Lung (tissue), 16 donors: ENCODE measurements around the gene GIPC3. TPM values are rescaled to one million over a fixed set of nuclear protein-coding genes. Genes with fewer than 3 reads are reported as not detected.

Experiments
- ATAC-seq: fragments of 200-7000 bp; cut with Tn5 transposase; one replicate; pipeline ENCODE4 v1.9.1; 2020; ENCODE audit warnings: moderate number of reproducible peaks; ENCODE audit not compliant: insufficient read depth, low FRiP score
- DNase-seq, 3 donors: peaks; one replicate each; pipeline ENCODE4 v3.0.0-alpha.2; 2013 to 2017
- H3K27ac ChIP-seq, 2 donors: one replicate each; pipeline ENCODE4 v1.5.1; 2013; ENCODE audit warnings: mild to moderate bottlenecking in 2 of 2, moderate library complexity in 2 of 2, control low read depth in 1 of 2, inconsistent platforms in 1 of 2, low read depth in 1 of 2, low read length in 1 of 2
- H3K27me3 ChIP-seq, 3 donors: one replicate each; pipeline ENCODE4 v1.5.1; 2013; ENCODE audit warnings: low read length in 2 of 3; ENCODE audit not compliant: control insufficient read depth in 3 of 3, insufficient read depth in 3 of 3
- H3K36me3 ChIP-seq, 4 donors: one replicate each; pipeline ENCODE4 v1.5.1; 2013; ENCODE audit warnings: low read length in 4 of 4, mild to moderate bottlenecking in 1 of 4, moderate library complexity in 1 of 4; ENCODE audit not compliant: control insufficient read depth in 4 of 4, insufficient read depth in 4 of 4
- H3K4me1 ChIP-seq, 5 donors: one replicate each; pipeline ENCODE4 v1.5.1; 2013; ENCODE audit warnings: low read length in 5 of 5, mild to moderate bottlenecking in 2 of 5, moderate library complexity in 1 of 5; ENCODE audit not compliant: control insufficient read depth in 5 of 5, insufficient read depth in 5 of 5
- H3K4me3 ChIP-seq: one replicate; pipeline ENCODE4 v1.5.1; 2013; ENCODE audit warnings: mild to moderate bottlenecking, control low read depth, moderate library complexity
- H3K9ac ChIP-seq, 2 donors: one replicate each; pipeline ENCODE4 v1.5.1; 2013; ENCODE audit warnings: low read length in 2 of 2, control low read depth in 1 of 2; ENCODE audit not compliant: insufficient read depth in 1 of 2
- H3K9me3 ChIP-seq, 4 donors: one replicate each; pipeline ENCODE4 v1.5.1; 2013; ENCODE audit warnings: low read length in 3 of 4, mild to moderate bottlenecking in 1 of 4, moderate library complexity in 1 of 4; ENCODE audit not compliant: control insufficient read depth in 4 of 4, insufficient read depth in 3 of 4
- WGBS, 2 donors: extraction: QIAGEN DNeasy Blood & Tissue Kit; methylation state at CpG; one replicate each; pipeline ENCODE4 v1.1.7; 2013; 5-methylcytosine and 5-hydroxymethylcytosine counted together
- long read RNA-seq, 5 donors: transcript quantifications; one replicate each; lab custom pipeline, GENCODE V29; 2026
- polyA plus RNA-seq, 2 donors: library from polyadenylated mRNA; stranded (reverse); fragments of 200-250 nt; gene quantifications; one replicate each; pipeline ENCODE4 v1.2.1, GENCODE V29; 2013
- total RNA-seq, 2 donors: library from RNA; depleted of rRNA in 1 of 2; stranded (reverse); fragments of >200 nt in 1 of 2; gene quantifications; one replicate each; pipeline ENCODE4 v1.2.1, GENCODE V29; 2014 to 2021
- TF ChIP-seq, protein P1 (sequence below): IDR thresholded peaks from 2 replicates; pipeline ENCODE4 v1.5.1; 2012; ENCODE audit warnings: mild to moderate bottlenecking; ENCODE audit errors: control extremely low read depth, extremely low read depth
- donor health status: control.
- donor health status: control.
- donor health status: Bipolar disorder and iron deficiency.
- donor health status: healthy.
- donor health status: DM: yes; HTN: yes; CAD: no.

Gene GIPC3, protein sequence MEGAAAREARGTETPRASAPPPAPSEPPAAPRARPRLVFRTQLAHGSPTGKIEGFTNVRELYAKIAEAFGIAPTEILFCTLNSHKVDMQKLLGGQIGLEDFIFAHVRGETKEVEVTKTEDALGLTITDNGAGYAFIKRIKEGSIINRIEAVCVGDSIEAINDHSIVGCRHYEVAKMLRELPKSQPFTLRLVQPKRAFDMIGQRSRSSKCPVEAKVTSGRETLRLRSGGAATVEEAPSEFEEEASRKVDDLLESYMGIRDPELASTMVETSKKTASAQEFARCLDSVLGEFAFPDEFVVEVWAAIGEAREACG
- total RNA-seq (1 to 10 TPM; 1.9 to 2.1 TPM), polyA plus RNA-seq (1 to 10 TPM; 1.6 to 1.8 TPM)
- long read RNA-seq, donor 1: 0 reads
- long read RNA-seq, donor 2: 0 reads
- long read RNA-seq, donor 3: 0 reads
- long read RNA-seq, donor 4, full-length matches to known transcripts: 1 of 1 reads
- long read RNA-seq, donor 4, partial matches to known transcripts: 0 of 1 reads
- long read RNA-seq, donor 4, other reads (novel, unspliced or antisense): 0 of 1 reads
- long read RNA-seq, donor 5, full-length matches to known transcripts: 1 of 1 reads
- long read RNA-seq, donor 5, partial matches to known transcripts: 0 of 1 reads
- long read RNA-seq, donor 5, other reads (novel, unspliced or antisense): 0 of 1 reads

DNA sequence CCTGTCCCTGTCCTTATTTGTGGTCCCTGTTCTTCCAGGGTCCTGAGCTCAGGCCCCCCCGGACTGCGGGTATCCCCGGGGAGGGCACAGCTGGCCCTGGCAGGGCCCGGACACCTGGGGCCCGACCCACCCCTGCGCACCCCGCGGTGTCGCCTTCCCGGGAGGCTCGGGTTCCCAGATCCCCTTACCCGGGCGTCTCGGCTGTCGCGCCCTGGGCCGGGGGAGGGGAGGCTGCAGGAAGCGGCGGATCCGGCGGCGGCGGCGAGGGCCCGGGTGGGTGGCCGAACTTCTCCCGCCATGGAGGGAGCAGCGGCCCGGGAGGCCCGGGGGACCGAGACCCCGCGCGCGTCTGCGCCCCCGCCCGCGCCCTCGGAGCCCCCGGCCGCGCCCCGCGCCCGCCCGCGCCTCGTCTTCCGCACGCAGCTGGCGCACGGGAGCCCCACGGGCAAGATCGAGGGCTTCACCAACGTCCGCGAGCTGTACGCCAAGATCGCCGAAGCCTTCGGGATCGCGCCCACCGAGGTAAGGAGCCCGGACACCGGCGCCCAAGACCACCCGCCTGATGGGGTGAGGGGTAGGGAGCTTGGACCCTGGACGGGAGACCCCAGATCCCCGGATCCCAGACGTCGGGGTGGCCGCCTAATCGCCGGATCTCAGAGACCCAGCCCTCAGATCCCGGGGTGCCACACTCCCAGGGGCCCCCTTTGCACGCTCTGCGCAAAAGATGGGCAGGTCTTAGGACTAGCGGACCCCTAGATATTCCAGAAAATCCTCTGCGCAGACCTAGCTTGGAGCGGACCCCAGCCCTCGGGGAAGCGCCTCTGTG is at the start of gene GIPC3:
TSS of gene GIPC3 (plus strand) at position 178 of the 826 bp plus-strand sequence. CDS start at position 298, 120 bp downstream.
- Histone ChIP-seq H3K27ac (no peak within 1 kb of the TSS), H3K4me1 (peaks cover 0 to 3% (median 0%) of the 10 kb centered on the region in 5 donors), H3K27me3 (peaks cover 0 to 9% (median 0%) of the 10 kb centered on the region in 3 donors), H3K4me3 (peak within 1 kb of the TSS; percentile 25), H3K9ac (no peak within 1 kb of the TSS), H3K36me3 (no peaks in the 10 kb centered on the region), H3K9me3 (no peaks in the 10 kb centered on the region)
- TF ChIP-seq, protein P1, sequence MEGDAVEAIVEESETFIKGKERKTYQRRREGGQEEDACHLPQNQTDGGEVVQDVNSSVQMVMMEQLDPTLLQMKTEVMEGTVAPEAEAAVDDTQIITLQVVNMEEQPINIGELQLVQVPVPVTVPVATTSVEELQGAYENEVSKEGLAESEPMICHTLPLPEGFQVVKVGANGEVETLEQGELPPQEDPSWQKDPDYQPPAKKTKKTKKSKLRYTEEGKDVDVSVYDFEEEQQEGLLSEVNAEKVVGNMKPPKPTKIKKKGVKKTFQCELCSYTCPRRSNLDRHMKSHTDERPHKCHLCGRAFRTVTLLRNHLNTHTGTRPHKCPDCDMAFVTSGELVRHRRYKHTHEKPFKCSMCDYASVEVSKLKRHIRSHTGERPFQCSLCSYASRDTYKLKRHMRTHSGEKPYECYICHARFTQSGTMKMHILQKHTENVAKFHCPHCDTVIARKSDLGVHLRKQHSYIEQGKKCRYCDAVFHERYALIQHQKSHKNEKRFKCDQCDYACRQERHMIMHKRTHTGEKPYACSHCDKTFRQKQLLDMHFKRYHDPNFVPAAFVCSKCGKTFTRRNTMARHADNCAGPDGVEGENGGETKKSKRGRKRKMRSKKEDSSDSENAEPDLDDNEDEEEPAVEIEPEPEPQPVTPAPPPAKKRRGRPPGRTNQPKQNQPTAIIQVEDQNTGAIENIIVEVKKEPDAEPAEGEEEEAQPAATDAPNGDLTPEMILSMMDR: no peak
- 2 to 4% methylated on average over 55 to 84 of the region's 84 CpGs for WGBS, 2 donors
- ATAC-seq (no peak), DNase-seq (no peak)

DNA sequence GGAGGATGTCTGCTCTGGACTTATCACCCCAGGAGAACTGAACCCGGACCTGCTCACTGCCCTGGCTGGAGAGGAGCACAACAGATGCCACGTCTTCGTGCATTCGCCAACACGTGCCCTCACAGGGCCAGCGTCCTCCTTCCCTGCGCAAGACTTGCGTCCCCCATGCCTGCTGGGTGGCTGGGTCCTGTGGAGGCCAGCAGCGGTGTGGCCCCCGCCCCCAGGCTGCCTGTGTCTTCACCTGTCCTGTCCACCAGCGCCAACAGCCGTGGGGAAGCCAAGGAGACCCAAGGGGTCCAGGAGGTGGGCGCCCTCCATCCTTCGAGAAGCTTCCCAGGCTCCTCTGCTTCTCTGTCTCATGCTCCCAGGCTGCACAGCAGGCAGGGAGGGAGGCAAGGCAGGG is 49.7 kb upstream of the GIPC3 start:
- Histone ChIP-seq H3K36me3 (peaks cover 2 to 72% (median 21%) of the 10 kb centered on the region in 4 donors), H3K27ac (no peak overlapping the region), H3K9ac (no peak overlapping the region), H3K4me1 (peaks cover 0 to 11% (median 0%) of the 10 kb centered on the region in 5 donors), H3K9me3 (no peaks in the 10 kb centered on the region), H3K27me3 (no peaks in the 10 kb centered on the region), H3K4me3 (no peak overlapping the region)
- TF ChIP-seq, protein P1: no peak
- ATAC-seq: no peak
- DNase-seq: no peak
- 94 to 97% methylated on average over 14 of the region's 14 CpGs for WGBS, 2 donors

DNA sequence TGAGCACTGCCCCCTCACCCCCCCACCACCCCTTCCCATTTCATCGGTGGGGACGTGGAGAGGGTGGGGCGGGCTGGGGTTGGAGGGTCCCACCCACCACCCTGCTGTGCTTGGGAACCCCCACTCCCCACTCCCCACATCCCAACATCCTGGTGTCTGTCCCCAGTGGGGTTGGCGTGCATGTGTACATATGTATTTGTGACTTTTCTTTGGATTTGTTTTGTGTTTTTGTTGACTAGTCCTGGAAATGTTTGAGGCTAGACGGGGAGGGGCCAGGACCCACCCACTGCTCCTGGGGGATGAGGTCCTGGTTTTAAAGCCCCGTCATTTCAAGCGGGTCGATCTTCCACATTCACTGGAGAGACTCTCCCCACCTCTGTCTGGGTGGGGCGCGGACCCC is 49.3 kb upstream of the GIPC3 start:
- ATAC-seq (no peak), DNase-seq (no peak)
- 90 to 91% methylated on average over 10 of the region's 10 CpGs for WGBS, 2 donors
- no peaks in the 10 kb centered on the region for H3K9me3 ChIP-seq
- peaks cover 0 to 68% (median 19%) of the 10 kb centered on the region in 4 donors for H3K36me3 ChIP-seq
- peaks cover 0 to 11% (median 0%) of the 10 kb centered on the region in 5 donors for H3K4me1 ChIP-seq
- TF ChIP-seq, protein P1: no peak
- H3K9ac ChIP-seq: no peak overlapping the region
- H3K27ac ChIP-seq: no peak overlapping the region
- H3K4me3 ChIP-seq: no peak overlapping the region
- H3K27me3 ChIP-seq: no peaks in the 10 kb centered on the region
